GM12865 (cell line): ENCODE results near the gene CDKAL1.
A peak's percentile ranks its signal among the peaks of the same experiment; 100 is the strongest.
"Not testable (repeated sequence)": the region's sequence is repeated elsewhere in the genome, so short reads cannot be mapped to it uniquely, and the experiment has no call there.

Experiments used
- DNase-seq: peaks from one replicate; pipeline ENCODE4 v3.0.0; 2010; ENCODE audit warnings: low read depth
- H3K4me3 ChIP-seq: 2 replicates; pipeline ENCODE4 v1.5.1; 2011; ENCODE audit warnings: mild to moderate bottlenecking, low read depth, low read length, control low read depth
- TF ChIP-seq, protein P1 (sequence below): IDR thresholded peaks from 2 replicates; pipeline ENCODE4 v1.5.1; 2011; ENCODE audit warnings: low read length, control low read depth, low read depth, inconsistent platforms; ENCODE audit not compliant: insufficient read depth; ENCODE audit errors: missing control alignments

Gene CDKAL1

DNA sequence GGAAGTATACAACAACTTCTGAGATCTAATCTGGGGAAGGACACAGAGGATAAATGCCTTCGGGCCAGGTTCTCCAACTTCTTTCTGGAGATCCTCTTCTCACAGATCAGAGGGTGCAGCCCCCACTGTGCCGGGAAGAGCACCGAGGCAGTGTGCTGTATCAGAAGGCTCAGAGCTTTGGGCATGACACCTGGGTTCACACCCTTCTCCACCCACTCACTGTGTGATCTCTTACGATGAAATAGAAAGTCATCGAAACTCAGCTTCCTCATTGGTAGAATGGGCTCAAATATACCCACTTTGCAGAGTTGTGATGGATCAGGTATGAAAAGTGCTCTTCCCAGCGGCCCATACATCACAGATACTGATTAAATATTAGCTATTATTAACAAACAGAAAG lies 711.8 kb downstream of the CDKAL1 start:
- TF ChIP-seq, protein P1, sequence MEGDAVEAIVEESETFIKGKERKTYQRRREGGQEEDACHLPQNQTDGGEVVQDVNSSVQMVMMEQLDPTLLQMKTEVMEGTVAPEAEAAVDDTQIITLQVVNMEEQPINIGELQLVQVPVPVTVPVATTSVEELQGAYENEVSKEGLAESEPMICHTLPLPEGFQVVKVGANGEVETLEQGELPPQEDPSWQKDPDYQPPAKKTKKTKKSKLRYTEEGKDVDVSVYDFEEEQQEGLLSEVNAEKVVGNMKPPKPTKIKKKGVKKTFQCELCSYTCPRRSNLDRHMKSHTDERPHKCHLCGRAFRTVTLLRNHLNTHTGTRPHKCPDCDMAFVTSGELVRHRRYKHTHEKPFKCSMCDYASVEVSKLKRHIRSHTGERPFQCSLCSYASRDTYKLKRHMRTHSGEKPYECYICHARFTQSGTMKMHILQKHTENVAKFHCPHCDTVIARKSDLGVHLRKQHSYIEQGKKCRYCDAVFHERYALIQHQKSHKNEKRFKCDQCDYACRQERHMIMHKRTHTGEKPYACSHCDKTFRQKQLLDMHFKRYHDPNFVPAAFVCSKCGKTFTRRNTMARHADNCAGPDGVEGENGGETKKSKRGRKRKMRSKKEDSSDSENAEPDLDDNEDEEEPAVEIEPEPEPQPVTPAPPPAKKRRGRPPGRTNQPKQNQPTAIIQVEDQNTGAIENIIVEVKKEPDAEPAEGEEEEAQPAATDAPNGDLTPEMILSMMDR, result no peak
- DNase-seq, result no peak
- H3K4me3 ChIP-seq, result no peak overlapping the region

DNA sequence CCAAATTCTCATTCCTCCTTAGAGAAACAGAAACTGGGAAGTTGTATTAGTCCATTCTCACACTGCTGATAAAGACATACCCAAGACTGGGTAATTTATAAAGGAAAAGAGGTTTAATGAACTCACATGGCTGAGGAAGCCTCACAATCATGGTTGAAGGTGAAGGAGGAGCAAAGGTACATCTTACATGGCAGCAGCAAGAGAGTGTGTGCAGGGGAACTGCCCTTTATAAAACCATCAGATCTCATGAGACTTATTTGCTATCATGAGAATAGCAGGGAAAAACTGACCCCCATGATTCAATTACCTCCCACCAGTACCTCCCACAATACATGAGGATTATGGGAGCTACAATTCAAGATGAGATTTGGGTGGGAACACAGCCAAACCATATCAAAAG lies 720.2 kb downstream of the CDKAL1 start:
- not testable (repeated sequence) for DNase-seq, H3K4me3 ChIP-seq

DNA sequence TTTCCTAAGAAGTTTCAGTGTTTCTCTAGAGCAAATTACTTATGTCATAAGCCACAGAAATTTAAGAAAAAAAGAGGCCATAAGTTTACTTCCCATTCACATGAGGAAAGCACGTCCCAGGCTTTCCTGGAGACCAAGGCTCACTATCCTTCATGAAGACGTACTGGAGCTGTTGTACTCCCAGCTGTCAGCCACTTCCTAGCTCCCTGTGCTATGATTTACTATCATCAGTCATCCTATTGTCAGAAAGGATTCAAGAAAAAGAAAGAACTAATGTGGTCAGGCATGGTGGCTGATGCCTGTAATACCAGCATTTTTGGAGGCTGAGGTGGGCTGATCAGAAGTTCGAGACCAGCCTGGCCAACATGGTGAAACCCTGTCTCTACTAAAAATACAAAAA lies 721.9 kb downstream of the CDKAL1 start:
- H3K4me3 ChIP-seq, result no peak overlapping the region
- no peak for DNase-seq
- TF ChIP-seq, protein P1, result no peak

DNA sequence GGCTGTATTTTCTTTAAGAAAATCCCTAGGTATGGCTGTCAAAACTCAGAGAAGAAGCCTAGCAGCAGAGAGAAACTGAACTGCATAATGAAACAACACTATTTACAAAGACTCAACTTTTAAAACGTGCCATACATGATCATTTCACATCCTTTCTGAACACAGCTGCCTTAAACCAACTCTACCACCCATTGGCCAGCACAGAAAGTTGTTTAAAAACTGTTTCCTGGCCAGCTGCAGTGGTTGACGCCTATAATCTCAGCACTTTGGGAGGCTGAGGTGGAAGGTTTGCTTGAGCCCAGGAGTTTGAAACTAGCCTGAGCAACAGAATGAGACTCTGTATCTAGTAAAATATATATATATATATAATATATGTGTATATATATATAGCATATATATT lies 722.9 kb downstream of the CDKAL1 start:
- TF ChIP-seq, protein P1, result no peak
- peak; percentile 20 for DNase-seq
- no peak overlapping the region for H3K4me3 ChIP-seq

GRCh38 chr6:21258665-21259064 lies 724.4 kb downstream of the CDKAL1 start:
- DNase-seq, result no peak
- no peak overlapping the region for H3K4me3 ChIP-seq
- TF ChIP-seq, protein P1, result no peak

DNA sequence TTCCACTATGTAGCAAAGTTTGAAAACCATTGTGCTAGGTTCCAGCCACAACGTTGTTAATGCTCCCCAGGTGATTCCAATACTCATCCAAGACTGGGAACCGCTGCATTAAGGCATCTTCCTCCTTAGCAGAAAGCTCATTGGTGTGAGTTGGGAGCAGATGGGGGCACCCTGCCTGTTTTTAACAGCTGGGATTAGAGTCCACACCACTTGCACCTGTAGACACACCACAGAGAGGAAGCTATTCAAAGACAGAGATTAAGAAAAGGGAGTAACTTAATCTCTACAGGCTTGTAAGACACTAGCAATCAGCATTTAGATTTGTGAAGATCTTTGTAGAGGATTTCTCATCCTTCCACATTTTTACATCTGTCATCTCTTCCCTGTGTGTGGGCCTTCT lies 725.4 kb downstream of the CDKAL1 start:
- H3K4me3 ChIP-seq, result no peak overlapping the region
- no peak for DNase-seq
- TF ChIP-seq, protein P1, result no peak

DNA sequence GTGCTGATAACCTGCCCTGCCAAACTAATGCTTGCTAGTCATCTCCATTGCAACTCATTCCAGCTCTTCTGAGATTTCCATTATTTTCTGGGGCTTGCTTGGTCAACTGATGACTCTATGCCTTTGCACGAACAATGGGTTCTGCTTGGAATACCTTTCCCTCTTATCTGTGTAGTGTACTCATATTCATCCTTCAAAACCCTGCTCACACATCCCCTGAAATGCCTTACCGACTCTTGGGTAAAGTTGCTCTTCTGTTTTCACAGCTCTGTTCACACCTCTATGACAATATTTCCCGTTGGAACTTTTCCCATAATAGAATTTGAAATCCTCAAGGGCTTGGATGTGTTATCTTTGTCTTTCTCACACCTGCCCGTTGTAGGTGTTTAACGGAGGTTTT lies 728.2 kb downstream of the CDKAL1 start:
- TF ChIP-seq, protein P1, result no peak
- DNase-seq, result no peak
- H3K4me3 ChIP-seq, result no peak overlapping the region

DNA sequence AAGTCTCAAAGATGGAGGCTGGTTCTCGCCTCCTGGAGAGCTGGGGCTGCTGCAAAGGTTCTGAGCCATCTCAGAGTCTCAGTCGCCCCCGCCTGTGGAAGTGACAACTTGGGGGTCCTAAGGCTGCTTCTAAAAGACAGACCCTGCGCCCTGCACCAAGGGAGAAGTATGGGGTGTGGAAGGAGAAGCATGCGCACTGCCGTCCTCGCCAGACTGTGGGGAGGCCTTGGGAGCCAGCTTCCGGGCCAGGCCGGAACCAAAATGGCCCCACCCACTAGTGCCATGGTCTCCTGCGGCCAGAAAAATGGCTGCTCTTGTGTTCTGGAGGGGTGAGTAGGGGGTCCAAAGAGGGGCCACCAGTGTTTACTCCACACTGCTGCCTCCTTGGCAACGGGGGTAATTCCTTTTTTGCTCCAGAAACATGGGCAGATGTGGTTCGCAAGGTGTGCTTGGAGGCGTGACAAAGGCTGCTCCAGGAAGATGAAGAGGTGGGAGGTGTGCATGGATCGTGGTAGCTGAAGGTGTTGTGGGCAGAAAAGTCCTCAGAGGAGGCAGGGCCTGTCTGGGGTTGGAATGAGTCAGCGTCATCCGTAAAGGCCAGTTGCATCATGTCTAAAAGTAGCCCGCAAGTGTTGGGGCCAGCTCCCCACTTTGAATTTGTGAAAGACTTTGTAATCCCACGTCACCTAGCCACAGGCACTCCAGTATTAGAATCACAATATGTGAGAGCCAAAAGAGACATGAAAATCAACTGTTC lies 729.5 kb downstream of the CDKAL1 start:
- TF ChIP-seq, protein P1, result no peak
- DNase-seq, result peak; percentile 56
- no peak overlapping the region for H3K4me3 ChIP-seq
